ENCODE results near the gene CPNE5. TPM values are rescaled to one million over a fixed set of nuclear protein-coding genes. Genes with fewer than 3 reads are reported as not detected.

CPNE5 gene
- total RNA-seq, 1 experiment from 2014 or later: not detected

GRCh38 chr6:36765190-36765589 lies 74.1 kb downstream of the CPNE5 start:
- H3K36me3 ChIP-seq (ENCODE audit: control insufficient read depth, insufficient read depth, low read length): no peaks in the 10 kb centered on the region
- Mint-ChIP-seq H3K9me3 (ENCODE audit: unreplicated experiment) (no peaks in the 10 kb centered on the region), H3K36me3 (ENCODE audit: insufficient read depth, unreplicated experiment) (no peaks in the 10 kb centered on the region), H3K27me3 (ENCODE audit: insufficient read depth, unreplicated experiment) (peaks cover under 1% of the 10 kb centered on the region), H3K27ac (ENCODE audit: unreplicated experiment) (no peak overlapping the region), H3K4me1 (ENCODE audit: low read depth, unreplicated experiment) (no peaks in the 10 kb centered on the region), H3K4me3 (ENCODE audit: unreplicated experiment) (no peak overlapping the region)
- no TSS peak for BruUV-seq (replicated peaks)
- DNase-seq: no peak
- ChIA-PET CTCF (interaction anchor here (1.0 to 2.3 kb wide), 5 partner anchors 9 to 253 kb away, joined by 3 to 16 read pairs (median 5); no protein-coding TSS in a partner anchor), POLR2A (no interaction called here)
- no peak overlapping the region for H3K4me3 ChIP-seq (ENCODE audit: low read depth, low read length)
- TF ChIP-seq CTCF (IDR thresholded peaks at IDR 0.05; ENCODE audit: insufficient read depth in 1 of 2, low read depth in 1 of 2, low read length in 1 of 2, severe bottlenecking in 1 of 2, unreplicated experiment in 1 of 2): no peak
- H3K4me1 ChIP-seq: no peaks in the 10 kb centered on the region
- no peaks in the 10 kb centered on the region for H3K27me3 ChIP-seq (replicated peaks; ENCODE audit: control insufficient read depth, insufficient read depth, low read length)
- no peaks in the 10 kb centered on the region for H3K9me3 ChIP-seq
- intact Hi-C loops (cut with micrococcal nuclease; ENCODE audit: unreplicated experiment): no loop called here

GRCh38 chr6:36762123-36762522 lies 77.1 kb downstream of the CPNE5 start:
- CTCF ChIA-PET: interaction anchor here (0.6 kb wide), 1 partner anchor 224 kb away, joined by 6 read pairs; the partner anchor contains the start of gene MTCH1
- H3K4me3 Mint-ChIP-seq (ENCODE audit: unreplicated experiment): no peak overlapping the region

GRCh38 chr6:36760685-36761435 lies 78.4 kb downstream of the CPNE5 start:
- H3K4me3 Mint-ChIP-seq (ENCODE audit: unreplicated experiment): no peak overlapping the region

More at GRCh38 chr6:36762123-36762522, 77.1 kb downstream of the CPNE5 start:
- peaks cover 13% of the 10 kb centered on the region for H3K4me1 Mint-ChIP-seq (ENCODE audit: low read depth, unreplicated experiment)
- peaks cover 2% of the 10 kb centered on the region for H3K27me3 Mint-ChIP-seq (ENCODE audit: insufficient read depth, unreplicated experiment)
- Histone ChIP-seq H3K4me1 (no peaks in the 10 kb centered on the region), H3K36me3 (ENCODE audit: control insufficient read depth, insufficient read depth, low read length) (no peaks in the 10 kb centered on the region), H3K4me3 (ENCODE audit: low read depth, low read length) (no peak overlapping the region), H3K27me3 (replicated peaks; ENCODE audit: control insufficient read depth, insufficient read depth, low read length) (no peaks in the 10 kb centered on the region), H3K9me3 (no peaks in the 10 kb centered on the region)
- no peaks in the 10 kb centered on the region for H3K36me3 Mint-ChIP-seq (ENCODE audit: insufficient read depth, unreplicated experiment)
- no TSS peak for BruUV-seq (replicated peaks)
- no peak overlapping the region for H3K27ac Mint-ChIP-seq (ENCODE audit: unreplicated experiment)
- no peak for DNase-seq
- no peaks in the 10 kb centered on the region for H3K9me3 Mint-ChIP-seq (ENCODE audit: unreplicated experiment)
- no peak for TF ChIP-seq CTCF (IDR thresholded peaks at IDR 0.05; ENCODE audit: insufficient read depth in 1 of 2, low read depth in 1 of 2, low read length in 1 of 2, severe bottlenecking in 1 of 2, unreplicated experiment in 1 of 2)
- intact Hi-C loops (cut with micrococcal nuclease; ENCODE audit: unreplicated experiment): no loop called here
- POLR2A ChIA-PET: no interaction called here

More at GRCh38 chr6:36760685-36761435, 78.4 kb downstream of the CPNE5 start:
- Mint-ChIP-seq H3K9me3 (ENCODE audit: unreplicated experiment) (no peaks in the 10 kb centered on the region), H3K36me3 (ENCODE audit: insufficient read depth, unreplicated experiment) (no peaks in the 10 kb centered on the region), H3K4me1 (ENCODE audit: low read depth, unreplicated experiment) (peaks cover 13% of the 10 kb centered on the region), H3K27me3 (ENCODE audit: insufficient read depth, unreplicated experiment) (peaks cover 2% of the 10 kb centered on the region), H3K27ac (ENCODE audit: unreplicated experiment) (no peak overlapping the region)
- no peak for TF ChIP-seq CTCF (IDR thresholded peaks at IDR 0.05; ENCODE audit: insufficient read depth in 1 of 2, low read depth in 1 of 2, low read length in 1 of 2, severe bottlenecking in 1 of 2, unreplicated experiment in 1 of 2)
- no peaks in the 10 kb centered on the region for H3K27me3 ChIP-seq (replicated peaks; ENCODE audit: control insufficient read depth, insufficient read depth, low read length)
- ChIA-PET CTCF (interaction anchor here (0.5 to 1.2 kb wide), 4 partner anchors 92 to 430 kb away, joined by 3 to 5 read pairs (median 4); no protein-coding TSS in a partner anchor), POLR2A (interaction anchor here (0.6 kb wide), 1 partner anchor 153 kb away, joined by 3 read pairs; no protein-coding TSS in a partner anchor)
- BruUV-seq (replicated peaks): no TSS peak
- no peak for DNase-seq
- no peaks in the 10 kb centered on the region for H3K9me3 ChIP-seq
- intact Hi-C loops (cut with micrococcal nuclease; ENCODE audit: unreplicated experiment): no loop called here
- H3K4me3 ChIP-seq (ENCODE audit: low read depth, low read length): no peak overlapping the region
- H3K4me1 ChIP-seq: no peaks in the 10 kb centered on the region
- no peaks in the 10 kb centered on the region for H3K36me3 ChIP-seq (ENCODE audit: control insufficient read depth, insufficient read depth, low read length)
